HuH-7 (cell line): ENCODE measurements around the gene PTPRT.
A peak's percentile ranks its signal among the peaks of the same experiment; 100 is the strongest.

Experiments used
- DNase-seq: peaks from one replicate; pipeline ENCODE4 v3.0.0; 2011; ENCODE audit warnings: low spot score

PTPRT gene

DNA sequence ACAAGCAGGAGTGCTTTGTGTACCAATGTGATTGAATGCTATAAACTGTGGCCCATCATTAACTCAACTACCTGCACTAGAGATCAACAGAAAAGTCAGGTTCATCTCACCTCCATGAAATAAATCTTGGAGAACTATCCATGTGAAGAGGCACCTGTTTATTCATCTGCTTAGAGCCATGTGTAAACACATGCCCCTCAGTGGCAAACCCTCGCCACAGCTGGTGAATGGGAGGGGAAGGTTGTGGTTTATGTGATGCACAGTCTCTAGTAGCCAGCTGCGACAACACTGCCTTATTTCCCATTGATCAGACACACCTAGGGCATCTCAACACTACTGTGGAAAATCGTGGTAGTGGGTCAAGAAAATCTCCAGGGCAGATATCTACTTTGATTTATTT, 640.2 kb downstream of the PTPRT start:
- DNase-seq = no peak

GRCh38 chr20:42544926-42545325, 644.8 kb downstream of the PTPRT start:
- no peak for DNase-seq

DNA sequence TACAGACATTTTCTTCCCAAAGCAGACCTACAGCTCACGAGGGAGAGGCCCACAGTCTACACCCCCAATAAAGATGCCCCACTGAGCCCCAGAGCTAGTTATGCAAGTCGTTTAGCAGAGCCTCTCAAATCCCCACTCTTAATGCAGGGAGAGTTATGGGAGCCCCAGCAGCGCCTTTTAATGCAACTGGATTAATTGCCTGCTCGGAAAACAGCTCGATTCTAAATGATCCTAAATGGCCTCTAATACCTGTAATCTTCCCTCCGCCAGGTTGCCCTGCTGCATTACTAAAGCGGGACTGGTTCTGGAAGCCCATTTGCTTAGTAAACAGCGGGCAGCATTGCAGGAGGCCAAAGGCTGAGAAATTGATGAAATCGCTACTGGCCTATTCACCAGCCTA, 656.9 kb downstream of the PTPRT start:
- no peak for DNase-seq

DNA sequence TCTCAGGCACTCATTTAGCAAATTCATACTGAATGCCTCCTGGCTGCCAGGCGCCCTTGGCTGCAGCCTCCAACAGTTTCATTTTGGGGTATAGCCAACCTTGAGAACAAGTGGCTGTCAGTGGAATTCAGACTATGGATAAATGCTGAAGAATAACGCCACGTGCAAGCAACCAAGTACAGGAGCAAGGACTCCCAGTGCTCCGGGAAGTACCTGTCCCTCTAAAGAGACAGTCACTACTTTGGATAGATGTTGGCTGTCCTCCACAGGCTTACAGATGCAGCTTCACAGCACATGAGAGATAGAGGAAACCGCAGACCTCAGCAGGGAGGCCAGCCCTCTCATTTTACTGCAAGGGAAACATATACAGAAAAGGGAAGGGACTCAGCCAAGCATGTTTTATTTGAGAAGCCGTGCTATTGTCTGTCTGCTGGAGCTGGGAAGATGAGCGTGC, 658.2 kb downstream of the PTPRT start:
- no peak for DNase-seq

- DNase-seq = peak; percentile 16
These were observed 658.8 kb downstream of the PTPRT start for GRCh38 chr20:42530855-42531448.

DNA sequence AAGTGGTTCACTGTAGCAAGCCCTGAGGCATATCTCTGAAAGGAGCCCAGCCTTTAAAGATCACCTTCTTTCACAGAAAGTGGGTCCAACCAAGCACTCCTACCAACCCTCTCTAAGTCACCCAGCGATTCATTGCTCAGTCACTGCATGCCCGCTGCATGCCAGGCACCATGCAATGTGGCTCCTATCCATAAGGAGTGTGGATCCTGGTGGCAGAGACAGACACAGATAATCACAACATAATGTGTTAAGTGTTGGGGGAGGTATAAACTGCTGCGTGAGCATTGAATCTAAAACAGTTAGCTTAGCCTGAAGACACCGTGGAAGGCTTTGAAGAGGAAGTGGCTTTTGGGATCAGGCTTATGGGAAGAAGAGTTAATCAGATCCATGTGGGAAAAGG, 659.5 kb downstream of the PTPRT start:
- no peak for DNase-seq

- DNase-seq = no peak
These were observed 665.6 kb downstream of the PTPRT start for GRCh38 chr20:42524058-42524457.

DNA sequence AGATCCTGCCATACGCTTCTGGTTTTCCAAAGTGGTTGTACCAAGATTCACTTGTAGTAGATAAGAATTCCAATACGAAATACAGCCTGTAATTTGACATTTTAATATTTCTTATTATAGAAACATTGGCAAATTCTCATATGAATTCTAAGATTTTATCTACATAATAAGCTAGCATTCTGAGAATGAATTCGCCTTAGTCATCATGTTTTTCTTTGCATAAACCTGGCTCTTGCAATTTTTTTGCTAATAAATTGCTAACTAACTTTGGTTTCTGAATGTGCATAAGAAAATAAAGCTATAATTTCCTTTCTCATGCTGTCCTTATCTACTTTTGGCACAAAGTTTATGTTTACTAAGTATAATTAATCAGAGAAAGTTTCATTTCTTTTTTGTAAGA, 673.0 kb downstream of the PTPRT start:
- DNase-seq = no peak

- DNase-seq = no peak
These were observed 679.0 kb downstream of the PTPRT start for GRCh38 chr20:42510686-42511085.

GRCh38 chr20:42507874-42508273, 681.8 kb downstream of the PTPRT start:
- no peak for DNase-seq

DNA sequence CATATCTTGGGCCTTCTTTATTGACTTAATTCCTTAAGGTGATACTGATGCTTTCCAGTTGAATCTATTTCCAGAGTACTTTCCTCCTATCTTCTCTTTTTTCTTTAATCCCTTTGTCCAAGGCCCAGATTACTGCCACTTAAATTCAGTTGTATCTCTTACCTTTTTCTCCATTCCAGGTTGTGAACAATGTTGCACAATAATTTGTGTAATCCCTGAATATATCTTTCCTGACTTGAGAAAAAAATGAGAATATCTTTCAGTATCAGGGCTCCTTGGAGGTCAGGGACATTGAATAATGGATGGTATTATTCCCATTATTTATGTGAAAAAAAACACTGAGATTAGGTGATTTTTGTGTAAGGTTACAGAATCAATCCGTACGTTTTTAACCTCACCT, 683.3 kb downstream of the PTPRT start:
- no peak for DNase-seq

DNA sequence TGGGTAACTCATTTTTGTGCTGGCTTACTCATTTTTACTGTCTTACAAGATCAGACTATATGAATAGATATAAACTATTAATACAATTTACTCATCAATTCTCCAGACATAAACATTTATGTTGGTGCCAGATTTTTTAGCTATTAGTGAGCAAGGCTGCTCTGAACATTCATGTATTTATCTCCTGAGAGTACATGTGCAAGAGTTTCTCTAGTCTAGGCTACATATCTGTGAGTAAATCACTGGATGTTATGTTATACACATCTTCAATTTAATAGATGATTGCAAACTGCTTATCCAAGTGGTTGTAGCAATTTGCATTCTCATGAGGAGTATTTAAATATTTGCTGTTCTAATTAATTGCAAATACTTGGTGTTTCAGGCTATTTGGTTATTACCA, 687.1 kb downstream of the PTPRT start:
- DNase-seq = no peak

DNA sequence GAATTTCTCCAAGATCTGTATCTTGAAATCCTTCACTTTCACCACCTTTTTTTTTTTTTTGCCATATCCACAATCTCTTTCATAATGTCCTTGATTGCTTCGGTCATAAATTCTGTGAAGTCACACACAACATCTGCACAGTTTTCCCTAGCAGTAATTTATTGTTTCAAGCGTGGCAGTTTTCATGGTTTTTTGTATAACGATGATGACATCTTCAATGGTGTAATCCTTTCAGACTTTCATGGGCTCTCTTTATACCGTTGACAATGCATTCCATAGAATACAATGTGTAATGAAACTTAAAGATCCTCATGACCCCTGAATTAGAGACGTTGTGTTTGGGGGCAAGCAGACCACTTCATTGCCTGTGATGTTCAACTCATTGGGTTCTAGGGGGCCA, 693.1 kb downstream of the PTPRT start:
- DNase-seq = no peak

DNA sequence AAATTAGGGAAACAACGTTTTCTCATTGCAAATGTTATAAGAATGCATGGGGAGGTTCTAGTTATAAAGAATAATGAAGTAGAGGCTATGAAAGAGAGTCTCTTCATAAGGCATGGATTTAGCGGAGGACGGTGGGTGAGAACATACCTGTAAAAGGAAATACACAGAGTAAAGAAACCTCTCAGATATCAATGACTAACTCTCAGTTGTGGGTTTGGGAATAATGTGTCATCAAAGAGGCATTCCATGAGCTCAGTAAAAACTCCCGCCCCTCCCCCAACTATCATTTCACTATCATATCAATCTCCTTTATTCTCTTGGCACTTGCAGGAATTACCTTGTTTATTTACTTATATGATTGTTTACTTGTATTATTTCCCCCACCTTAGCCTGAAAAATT, 695.4 kb downstream of the PTPRT start:
- no peak for DNase-seq

GRCh38 chr20:42493001-42493400, 696.7 kb downstream of the PTPRT start:
- DNase-seq = no peak

- no peak for DNase-seq
These were observed 697.4 kb downstream of the PTPRT start for GRCh38 chr20:42492290-42492689.

- DNase-seq = no peak
These were observed 704.1 kb downstream of the PTPRT start for GRCh38 chr20:42485556-42485955.

- no peak for DNase-seq
These were observed 704.8 kb downstream of the PTPRT start for GRCh38 chr20:42484790-42485375.

- no peak for DNase-seq
These were observed 705.4 kb downstream of the PTPRT start for GRCh38 chr20:42484335-42484734.

DNA sequence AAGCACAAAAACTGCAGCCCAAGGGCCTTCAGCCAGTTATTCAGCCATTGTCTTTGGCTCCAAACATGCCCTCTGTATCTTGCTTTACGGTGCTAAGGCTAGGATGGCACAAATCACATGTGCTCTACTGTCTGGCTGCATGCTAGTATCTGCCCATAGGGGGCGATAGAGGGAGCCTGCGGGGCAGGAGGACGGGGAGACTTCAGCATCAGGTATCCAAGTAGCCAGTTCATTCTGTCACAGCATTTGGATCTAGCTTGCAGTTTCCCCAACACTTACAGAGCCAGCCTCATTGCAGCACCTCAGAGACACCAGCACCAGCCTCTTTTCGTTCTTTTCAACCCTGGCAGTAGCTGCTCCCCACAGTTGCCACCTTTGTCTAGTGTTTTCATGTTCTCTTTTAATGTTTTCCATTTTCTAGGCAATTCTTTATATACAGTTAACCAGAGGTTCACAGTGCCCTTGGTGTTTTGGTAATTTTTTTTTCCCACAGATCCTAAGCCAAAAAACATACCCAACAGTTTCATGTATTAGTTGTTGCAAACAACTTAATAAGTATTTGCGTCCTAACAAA, 705.9 kb downstream of the PTPRT start:
- peak; percentile 30 for DNase-seq

DNA sequence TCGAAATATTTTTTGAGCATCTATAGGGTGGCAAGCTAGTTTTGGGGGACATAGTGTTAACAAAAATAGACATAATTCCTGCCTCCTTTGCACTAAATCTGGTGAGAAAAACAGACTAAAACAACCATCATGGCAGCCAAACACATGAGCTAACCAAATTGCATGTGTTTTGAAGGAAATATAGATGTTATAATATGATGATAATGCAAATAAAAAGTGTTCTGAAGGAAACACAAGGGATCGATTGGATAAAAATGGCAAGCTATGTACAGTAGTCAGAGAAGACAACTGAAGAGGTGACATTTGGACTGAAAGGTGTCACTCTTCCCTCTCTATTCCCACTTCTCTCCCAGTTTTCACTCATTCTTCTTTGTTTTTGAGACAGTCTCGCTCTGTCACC, 706.9 kb downstream of the PTPRT start:
- DNase-seq = no peak

DNA sequence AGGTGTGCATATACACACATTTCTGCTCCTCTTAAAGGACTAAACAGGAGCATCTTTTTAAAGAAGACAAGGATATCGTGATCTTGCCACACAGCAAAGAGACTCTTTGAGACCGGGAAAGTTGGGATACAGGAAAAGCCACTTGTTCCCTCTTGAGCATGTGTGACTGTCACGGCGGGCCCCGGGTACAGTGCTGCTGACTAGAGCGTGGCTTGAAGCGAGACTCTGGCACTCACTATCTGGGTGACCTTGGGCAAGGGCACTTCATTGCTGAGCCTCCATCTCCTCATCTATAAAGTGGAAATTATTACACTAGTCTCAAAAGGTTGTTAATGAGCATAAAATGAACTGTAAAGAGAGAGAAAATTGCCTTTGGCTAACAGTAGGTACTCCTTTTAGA, 713.9 kb downstream of the PTPRT start:
- no peak for DNase-seq

GRCh38 chr20:42474646-42475045, 715.1 kb downstream of the PTPRT start:
- DNase-seq = no peak

DNA sequence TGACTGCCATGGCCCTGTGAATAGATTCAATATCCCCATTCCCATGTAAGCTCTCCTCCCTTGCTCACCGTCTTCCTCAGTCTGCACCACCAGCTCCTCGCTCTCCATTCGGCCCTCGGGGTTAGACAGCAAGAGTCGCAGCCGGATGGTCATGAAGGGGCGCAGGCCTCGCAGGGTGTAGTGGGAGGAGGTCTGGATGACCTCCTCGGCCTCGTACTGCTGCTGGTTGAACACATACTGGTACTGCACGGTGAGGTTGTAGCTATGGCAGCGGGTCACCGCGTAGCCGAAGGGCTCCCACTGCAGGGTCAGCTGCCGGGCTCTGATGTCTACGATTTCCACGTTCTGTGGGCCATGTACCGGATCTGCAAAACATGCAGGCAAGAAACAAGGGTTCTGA, 717.5 kb downstream of the PTPRT start:
- DNase-seq = no peak
